CD1c-positive myeloid dendritic cell (primary cell): ENCODE results near the gene XPC.
"Not testable (repeated sequence)": the region's sequence is repeated elsewhere in the genome, so short reads cannot be mapped to it uniquely, and the experiment has no call there.

Experiments
- DNase-seq: peaks from one replicate; pipeline ENCODE4 v3.0.0-alpha.2; 2016; ENCODE audit errors: extremely low spot score

The XPC gene

DNA sequence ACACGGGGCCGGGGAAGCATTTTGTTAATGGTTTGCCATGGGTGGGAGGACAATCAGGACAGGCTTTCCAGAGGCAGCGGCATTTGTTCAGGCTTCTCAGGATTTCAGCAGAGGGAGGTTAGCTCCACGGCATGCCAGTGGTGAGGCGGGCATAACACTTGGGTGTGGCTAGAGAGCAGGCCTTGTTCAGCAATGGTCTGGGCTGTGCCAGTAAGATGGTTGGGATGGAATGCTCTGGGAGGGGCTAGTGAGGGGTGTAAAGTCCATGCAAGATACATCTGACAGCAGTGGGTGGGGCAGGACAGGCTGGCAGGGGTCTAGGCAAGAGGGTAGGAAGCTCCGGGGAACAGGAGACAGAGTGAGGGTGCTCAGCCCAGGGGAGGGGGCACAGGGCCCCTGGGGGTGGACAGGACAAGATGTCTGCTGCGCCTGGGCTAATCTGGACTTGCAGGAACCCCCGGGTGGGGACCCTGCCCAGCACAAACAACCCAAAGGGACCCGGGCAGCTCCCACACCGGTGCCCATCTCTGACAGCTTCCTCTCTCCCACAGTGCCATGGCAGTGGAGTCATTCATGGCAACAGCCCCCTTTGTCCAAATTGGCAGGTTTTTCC is 45.1 kb downstream of the XPC start:
- no peak for DNase-seq

DNA sequence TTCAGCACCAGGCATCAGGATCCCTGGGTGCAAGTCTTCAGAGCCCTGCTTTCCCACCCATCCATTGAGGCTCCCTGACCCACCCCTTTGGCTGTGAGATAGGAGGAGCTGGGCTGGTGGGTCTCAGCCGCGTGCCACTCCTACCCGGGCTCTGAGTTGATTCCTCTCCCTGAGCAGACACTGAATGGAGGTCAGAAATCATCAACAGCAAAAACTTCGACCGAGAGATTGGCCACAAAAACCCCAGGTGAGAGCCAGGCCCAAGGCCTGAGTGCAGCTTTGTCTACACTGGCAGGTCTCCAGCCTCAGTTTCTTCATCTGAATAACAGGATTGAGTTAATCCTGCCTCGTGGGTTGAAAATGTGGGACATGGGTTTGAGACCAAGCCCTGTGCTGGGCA is 45.7 kb downstream of the XPC start:
- DNase-seq = no peak

DNA sequence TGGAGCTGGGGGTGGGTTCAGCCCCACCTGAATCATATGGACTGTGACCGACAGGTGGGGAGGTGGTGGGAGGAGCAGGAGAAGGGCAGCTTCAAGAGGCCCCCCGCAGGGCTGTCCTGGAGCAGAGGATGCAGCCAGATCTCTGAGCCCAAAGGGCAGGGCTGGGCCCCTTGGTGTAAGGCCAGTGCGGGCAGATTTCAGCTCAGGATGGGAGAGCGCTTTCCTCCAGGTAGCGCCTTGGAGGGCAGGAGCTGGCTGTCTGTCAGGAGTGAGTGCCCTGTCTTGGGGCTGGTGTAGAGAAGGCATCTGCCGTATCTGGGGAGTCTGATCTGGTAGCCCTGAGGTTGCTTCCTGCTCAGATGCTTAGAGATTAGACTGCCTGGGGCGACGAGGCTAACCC is 46.3 kb downstream of the XPC start:
- no peak for DNase-seq

DNA sequence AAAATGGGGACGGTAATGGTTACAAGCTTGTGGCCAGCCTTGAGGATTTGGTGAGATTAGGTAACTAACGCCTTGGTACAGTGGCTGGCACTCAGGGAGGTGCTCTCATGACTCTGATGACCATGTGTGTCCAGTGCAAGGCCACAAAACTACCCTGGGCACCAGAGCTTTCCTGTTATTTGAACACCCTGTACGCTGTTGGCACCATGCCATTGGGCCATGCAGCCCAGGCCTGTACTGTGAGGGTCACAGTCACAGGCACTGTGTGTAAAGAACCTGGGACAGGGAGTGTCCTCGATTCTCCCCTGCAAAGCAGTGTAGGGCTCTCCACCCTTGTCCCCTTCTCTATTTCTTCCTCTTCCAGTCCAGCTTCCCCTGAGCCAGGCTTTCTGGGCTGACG is 47.3 kb downstream of the XPC start:
- DNase-seq = no peak

DNA sequence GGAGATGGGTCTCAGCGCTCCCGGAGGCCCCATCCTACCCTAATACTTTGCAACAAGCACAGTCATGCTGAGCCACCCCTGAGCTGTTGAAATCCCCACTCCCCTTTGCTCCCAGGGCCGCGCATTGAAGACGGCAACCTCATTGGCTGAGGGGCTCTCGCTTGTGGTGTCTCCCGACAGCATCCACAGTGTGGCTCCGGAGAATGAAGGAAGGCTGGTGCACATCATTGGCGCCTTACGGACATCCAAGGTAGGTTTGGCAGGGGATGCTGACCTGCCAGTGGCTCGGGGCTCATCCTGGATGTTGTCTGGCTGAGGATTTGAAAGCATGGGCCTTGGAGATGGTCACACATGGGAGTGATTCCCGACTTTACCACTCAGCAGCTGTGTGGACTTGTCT is 47.7 kb downstream of the XPC start:
- no peak for DNase-seq

DNA sequence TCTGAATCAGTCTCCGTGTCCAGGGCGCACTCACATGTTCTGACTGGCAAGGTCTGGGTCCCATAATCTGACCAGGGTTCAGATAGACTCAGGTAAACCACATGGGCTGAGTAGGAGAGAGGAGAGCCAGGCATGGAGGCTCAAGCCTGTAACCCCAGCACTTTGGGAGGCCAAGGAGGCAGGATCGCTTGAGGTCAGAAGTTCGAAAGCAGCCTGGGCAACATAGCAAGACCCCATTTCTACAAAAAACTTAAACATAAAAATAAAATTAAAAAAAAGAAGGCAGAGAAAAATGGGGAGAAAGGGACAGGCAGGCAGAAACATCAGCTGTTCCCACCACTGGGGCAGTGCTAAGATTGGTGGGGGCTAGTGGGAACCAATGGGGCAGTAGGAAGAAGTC is 48.2 kb downstream of the XPC start:
- no peak for DNase-seq

DNA sequence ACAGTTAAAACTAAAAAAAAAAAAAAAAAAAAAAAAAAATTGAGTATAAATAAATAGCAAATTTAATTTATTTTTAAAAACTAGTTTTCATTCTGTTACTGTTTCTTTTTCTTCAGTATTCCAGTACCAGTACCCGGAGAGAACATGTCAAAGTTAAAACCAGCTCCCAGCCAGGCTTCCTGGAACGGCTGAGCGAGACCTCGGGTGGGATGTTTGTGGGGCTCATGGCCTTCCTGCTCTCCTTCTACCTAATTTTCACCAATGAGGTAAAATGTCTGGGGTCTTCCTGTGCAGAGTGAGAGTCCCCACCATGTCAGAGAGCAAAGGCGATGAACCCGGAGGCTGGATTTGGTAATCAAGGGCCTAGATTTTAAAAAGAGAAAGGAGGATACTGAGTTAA is 49.1 kb downstream of the XPC start:
- DNase-seq = no peak

DNA sequence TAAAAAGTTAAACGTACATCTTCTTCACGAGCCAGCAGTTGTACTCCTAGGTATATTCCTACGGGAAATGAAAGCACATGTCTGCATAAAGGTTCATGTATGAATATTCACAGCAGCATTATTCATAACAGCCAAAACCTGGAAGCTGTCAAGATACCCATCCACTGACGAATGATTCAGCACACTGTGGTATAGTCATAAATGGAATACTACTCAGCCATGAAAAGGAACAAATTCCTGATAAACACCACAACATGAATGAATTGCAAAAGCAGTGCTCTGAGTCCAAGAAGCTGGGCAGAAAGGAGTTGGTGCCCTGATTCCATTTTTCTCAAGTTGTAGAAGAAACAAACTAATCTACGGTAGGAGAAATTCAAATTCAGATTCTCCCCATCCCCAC is 49.7 kb downstream of the XPC start:
- no peak for DNase-seq

DNA sequence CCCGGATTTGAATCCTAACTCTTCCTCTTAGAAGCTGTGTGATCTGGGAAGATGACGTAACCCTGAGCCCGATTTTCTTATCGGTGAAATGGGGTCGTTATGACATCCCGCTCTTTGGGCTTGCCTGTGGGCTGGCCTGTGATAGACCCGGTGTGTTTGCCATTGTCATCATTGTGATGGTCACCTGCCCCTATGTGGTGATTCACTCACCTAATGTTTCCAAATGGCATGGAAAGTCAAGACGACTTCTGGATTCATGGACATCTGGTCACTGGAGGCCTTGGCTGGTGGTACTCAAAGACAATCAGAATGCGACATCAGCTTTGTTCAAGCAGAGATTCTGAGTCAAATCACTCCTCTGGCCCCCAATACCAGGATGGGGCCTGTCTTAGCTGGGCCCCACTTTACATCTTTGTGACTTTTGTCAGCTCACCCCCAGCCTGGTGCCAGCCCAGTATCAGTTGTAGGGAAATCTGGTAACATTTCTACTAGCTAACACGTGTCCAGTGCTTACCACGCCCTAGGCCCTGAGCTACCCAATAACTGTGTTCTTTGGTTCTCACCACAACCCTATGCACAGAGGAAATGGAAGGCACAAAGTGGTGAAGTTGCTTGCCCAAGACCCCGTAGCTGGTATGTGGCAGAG is 50.8 kb downstream of the XPC start:
- DNase-seq = no peak

DNA sequence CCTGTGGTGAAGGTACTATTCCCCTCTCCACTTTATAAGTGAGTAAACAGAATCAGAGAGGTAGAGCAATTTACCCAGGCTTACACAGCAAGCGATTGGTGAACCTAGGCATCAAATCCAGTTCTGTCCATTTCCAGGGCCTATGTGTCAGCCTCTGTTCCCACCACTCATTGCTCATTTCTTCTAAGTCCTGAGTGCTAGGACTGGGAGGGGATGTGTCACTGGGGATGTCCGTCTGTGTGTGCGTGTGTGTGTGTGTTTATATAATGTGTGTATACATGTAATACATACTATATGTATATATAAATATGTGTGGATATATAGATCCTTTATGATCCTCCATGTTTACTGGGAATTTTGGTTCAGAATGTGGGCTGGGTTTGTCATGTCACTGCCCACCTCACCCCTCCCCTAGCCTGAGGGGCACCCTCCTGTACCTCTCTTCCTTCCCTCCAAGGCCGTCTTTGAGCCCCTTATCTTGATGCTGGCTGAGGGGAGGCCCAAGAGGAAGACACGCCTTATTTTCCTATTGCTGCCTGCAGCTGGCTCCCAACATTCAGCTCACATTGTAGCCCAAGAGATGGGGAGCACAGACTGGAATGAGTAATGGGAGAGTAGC is 51.4 kb downstream of the XPC start:
- DNase-seq = no peak

DNA sequence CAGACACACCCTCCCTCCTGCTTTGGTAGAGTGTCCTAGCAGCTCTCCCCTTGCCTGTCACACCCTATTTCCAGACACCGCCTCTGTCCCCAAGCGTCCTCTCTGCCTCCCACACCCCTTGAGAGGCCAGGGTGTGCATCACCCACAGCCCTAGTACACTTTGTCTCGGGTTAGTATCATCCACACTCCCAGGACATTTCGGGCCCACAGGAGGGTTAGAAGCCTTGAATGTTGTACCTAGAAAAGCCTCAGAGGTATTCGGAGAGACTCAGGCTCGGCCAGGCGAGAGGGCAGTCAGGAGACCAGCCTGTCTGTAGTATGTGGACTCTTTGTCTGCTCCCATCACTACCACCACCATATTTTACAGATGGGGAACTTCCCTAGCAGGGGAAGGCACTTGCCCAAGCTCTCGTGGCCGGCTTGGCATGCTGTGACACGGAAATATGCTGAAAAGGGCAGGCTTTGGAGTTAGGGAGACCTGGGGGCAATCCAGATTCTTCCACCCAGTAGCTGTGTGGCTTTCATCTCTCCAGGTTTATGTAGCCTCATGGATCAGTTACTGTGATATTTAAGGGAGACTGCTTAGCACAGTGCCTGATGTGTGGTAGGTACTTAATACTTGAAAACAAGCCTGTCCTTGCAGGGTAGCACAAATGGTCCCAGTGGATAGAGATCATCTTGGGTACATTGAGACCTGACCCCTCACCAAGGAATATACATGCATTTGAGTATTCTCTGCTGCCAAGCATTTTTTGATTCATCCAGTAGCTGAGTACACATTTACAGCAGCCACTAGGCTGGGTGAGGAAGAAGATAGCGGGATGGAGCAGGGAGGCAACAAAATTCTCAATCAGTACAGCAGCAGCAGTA is 52.1 kb downstream of the XPC start:
- peak; percentile 39 for DNase-seq

DNA sequence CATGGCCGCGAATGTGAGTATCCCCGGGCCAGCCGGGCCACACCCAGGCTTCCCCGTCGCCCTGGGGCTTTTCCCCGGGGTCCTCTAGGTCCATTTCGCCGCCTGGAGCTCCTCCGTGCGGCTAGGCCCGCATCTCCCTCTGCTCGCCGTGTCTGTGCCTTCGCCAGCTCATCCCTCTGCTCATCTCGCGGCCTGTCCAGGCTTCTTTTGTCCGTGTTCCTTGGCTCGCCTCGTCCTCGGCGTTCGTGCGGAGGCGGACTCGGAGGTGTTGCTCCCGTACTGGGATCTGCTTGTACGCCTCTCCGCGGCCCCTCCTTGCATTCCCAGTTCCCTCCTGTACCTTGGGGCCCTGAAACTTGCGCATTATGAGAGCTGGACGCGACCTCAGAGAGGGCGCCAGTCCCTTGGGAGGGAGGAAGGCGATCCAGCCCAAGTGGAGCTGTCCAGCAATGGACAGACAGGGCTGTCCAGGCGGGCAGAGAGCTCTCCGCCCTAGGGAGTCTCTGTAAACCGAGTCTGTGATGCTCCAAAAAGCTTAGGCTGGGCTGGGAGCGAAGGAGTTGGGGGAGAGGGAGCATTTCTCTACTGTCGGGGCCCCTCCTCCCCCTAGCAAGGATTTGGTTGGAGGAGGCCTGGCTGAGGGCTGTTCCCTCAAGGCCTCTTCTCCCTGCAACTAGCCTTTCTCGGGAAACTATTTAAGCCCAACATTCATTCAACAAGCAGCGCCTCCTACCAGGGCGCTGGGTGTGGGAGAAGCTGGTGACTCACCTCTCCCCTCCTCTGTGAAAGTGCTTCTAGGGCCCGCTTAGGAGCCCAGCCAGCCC is 53.0 kb downstream of the XPC start:
- peak; percentile 88 for DNase-seq

DNA sequence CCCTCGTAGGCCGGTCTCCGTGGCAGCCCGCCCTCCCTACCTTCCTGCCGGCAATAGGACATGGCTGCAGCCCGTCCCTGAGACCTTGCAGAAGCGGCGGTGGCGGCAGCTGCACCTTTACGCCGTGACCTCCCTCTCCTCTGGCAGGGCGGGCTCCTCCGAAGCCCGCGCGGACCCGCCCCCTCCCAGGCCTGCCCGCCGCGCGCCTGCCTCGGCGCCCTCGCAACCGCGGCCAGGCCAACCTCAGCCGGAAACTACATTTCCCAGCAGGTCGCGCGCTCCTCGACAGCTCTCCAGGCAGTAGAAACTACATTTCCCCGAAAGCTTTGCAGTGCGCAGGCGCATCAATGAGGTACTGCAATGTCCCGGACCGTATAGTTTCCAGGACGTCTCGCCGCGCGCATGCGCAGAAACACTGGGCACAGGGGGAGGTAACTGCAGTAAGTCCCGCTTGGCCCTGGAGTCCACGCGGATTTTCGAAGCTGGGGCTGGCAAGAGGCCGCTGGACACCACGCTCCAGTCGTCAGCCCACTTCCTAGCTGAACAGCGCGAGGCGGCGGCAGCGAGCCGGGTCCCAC is 53.7 kb downstream of the XPC start, which contains the start of the genes CHCHD4 and TMEM43:
CHCHD4 (minus strand) TSS at position 256 of the 578 bp plus-strand sequence; CDS start at position 62, 194 bp downstream.
TMEM43 (plus strand) TSS at position 438 of the 578 bp plus-strand sequence. CDS start 142 bp downstream, outside the sequence.
- peak; percentile 100 for DNase-seq

DNA sequence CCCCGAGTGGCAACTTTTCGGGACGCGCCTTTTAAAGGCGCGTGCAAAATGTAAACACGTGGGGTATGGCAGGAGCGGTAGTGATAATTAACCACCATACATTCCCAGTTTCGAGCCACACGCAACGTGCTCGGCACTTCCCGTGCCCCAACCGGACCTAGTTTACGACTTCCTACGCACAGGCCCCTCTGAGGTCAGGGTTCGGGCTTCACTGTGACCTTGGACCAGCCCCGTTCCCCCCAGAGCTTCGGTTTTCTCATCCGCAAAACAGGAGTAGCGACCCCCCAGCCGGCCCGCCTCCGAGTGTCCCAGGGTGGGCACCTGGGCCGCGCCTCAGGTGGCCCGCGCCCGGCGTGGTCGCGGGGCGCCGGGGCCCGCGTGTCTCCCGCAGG is 54.2 kb downstream of the XPC start:
- DNase-seq = peak; percentile 86

DNA sequence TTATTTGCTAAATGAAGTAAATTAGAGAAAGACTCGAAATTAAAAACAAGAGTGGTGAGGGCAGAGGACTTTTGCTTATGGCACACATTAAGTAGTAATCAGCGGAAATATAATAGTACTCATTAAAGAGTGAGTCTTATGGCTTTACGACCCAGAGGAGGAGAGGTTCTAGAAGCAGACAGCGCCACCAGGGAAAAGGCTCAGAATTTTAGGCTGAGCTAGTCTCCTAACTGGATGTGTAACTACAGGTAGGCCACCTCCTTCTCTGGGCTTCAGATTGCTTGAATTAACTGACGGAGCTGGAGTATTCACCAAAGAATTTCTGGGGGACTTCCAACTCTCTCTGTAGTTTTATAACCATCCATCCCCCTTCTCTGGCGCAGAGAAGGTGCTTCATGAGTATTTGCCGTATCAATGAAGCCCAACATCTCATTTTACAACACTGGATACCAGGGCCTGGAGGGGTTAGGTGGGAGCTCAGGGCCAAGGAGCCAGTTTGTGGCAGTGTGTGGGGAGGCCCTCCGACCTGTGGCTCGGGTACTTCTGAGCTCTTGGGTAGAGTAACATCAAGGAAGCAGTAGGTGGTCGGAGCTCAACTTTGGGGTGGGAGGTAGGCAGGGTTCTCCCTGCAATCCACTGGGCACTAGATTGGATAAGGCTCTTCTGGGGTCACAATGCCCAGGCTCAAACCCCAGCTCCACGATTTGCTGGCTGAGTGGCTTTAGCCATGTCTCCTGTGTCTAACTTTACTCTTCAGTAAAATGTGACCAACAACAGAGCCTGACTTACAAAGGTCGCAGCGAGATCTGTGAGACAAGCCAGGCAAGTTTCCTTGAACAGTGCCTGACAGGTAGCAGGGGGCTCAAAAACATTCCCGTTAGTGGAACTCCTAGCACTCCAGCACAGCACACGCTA is 54.8 kb downstream of the XPC start:
- DNase-seq = no peak

DNA sequence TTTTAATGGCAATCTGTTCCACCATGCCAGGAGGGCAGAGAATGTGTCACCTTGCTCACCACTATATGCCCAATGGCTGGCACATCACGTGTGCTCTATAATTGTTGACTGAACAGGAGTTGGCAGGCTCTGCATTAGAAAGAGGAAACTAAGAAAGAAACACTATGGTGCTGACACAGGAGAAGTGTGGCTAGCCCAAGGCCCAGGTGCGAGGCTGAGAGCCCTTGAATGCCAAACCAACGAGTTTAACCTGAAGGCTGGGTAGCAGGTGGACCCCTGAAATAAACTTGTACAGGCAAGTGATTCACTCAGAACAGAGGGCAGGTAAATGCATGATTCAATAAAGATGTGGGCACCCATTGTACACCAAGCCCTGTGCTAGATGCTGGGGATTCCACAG is 56.1 kb downstream of the XPC start:
- no peak for DNase-seq

DNA sequence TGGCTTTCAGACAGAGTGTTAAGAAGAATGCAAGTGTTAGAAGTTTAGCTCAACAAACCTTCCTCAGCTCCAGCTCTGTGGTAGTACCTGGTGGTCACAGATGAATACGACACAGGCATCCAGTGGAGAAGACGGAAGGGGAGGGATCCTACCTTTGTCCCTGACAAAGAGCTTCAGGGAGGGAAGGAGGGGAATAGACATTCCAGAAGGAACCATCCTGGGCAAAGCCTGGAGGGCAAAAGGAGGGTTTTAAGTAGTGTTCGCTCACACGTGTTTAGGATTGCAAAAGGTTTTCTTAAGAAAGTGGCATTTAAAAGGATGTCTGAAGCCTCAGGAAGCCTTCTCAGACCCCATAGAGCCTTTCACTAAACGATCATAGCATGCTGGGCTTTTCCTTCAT is 56.5 kb downstream of the XPC start:
- no peak for DNase-seq

DNA sequence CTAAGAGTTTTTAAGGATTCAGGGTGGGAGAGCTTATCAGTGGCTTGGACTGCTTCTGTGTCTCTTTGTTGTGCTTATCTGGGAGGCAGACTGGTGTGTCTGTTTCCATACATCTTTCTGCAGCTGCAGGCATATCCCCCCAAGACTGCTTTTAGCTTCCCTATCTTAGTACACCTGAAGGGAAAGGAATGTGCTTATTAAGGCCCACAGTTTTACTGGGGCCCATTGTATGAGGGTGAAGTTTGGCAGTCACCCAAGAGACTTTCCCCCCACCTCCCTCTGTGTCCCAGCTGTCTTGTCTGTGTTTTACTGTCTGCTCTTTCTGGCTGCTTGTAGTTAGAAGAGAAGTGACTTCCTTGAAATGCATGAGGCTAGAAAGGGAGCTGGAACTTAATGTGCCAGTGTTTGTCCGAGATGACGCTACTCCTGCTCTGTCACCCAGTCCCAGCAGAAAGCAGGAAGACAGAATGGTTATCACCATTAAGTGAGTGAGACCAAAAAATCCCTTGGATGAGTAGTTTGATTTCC is 57.4 kb downstream of the XPC start:
- DNase-seq = not testable (repeated sequence)

DNA sequence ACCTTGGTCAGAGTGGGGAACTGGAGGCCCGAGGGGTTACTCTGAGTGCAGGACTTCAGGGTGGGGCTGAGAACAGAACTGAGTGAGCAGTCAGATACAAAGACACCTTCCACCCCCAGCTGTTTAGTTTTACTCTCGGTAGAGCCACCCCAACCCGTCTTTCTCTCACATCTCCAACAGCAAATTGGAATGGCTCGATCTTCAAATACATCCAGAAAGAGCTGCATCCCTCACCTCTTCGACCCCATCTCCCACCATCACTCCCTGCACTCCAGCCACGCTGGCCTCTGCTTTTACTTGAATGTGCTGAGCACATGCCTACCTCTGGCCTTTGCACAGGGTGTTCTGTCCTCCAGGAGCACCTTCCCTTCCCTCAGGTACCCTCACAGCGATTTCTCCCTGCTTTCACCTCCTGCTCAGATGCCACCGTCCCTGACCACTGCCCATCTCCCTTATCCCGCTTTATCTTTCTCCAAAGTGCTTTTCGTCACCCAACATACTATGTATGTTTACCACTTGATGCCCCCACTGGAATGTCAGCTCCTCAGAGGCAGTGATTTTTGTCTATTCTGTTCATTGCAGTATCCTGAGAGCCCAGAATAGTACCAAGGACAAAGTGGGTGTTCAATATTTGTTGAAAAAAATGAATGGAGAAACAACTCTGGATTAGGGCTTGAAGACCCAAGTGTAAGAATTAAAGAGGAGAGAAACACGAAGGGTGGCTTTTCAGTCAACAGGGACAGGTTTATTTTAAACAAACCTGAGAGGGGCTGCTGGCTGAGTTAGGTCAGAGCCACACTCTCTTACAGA is 58.1 kb downstream of the XPC start:
- no peak for DNase-seq
